Motor neuron (in vitro differentiated cells): ENCODE data around the gene ZNF101. TPM values are rescaled to one million over a fixed set of nuclear protein-coding genes. Genes with fewer than 3 reads are reported as not detected.
"Not testable (repeated sequence)": the region's sequence is repeated elsewhere in the genome, so short reads cannot be mapped to it uniquely, and the experiment has no call there.

Source experiments
- ATAC-seq, 8 experiments: fragments of 200-7000 bp; cut with Tn5 transposase; replicated peaks in 6 of 8; 2 replicates each; pipeline ENCODE4 v1.8.0; 2021; ENCODE audit warnings: mild to moderate bottlenecking in 8 of 8, moderate library complexity in 8 of 8
- H3K27ac ChIP-seq, 2 donors: fragments of 250-450 bp; sonication (Bioruptor Pico); 2 replicates each; pipeline ENCODE4 v1.9.0; 2021; ENCODE audit warnings: antibody characterized with exemption in 2 of 2, mild to moderate bottlenecking in 2 of 2, moderate library complexity in 1 of 2
- H3K4me1 ChIP-seq, 2 donors: fragments of 250-450 bp; sonication (Bioruptor Pico); replicated peaks in 1 of 2; 2 replicates each; pipeline ENCODE4 v1.6.1; 2021; ENCODE audit warnings: antibody characterized with exemption in 2 of 2, mild to moderate bottlenecking in 2 of 2, moderate library complexity in 1 of 2
- H3K4me3 ChIP-seq, 5 donors: fragments of 250-450 bp; sonication (Bioruptor Pico); 2 replicates each; pipeline ENCODE4 v1.9.0; 2021; ENCODE audit warnings: antibody characterized with exemption in 5 of 5, mild to moderate bottlenecking in 5 of 5, moderate library complexity in 4 of 5
- WGBS, 10 experiments: fragments of 450-650 bp; shearing (Covaris generic); methylation state at CpG; one replicate each; pipeline ENCODE4 v1.0.0; 2022; 5-methylcytosine and 5-hydroxymethylcytosine counted together
- in situ Hi-C, 9 experiments: fragments of 400-800 bp; cut with MboI; loops; one replicate each; pipeline ENCODE4 v1.15.0; 2021; ENCODE audit warnings: low sequenced_read_pairs in 9 of 9, low pct_unique_long_range_greater_than_20kb in 2 of 9; ENCODE audit not compliant: unreplicated experiment in 9 of 9
- total RNA-seq, 8 experiments: library from RNA; unstranded; fragments of 300-600 nt; gene quantifications; 2 replicates each; pipeline versions ENCODE4 v1.2.3 to v1.2.4, GENCODE V29; 2022

Gene ZNF101
- total RNA-seq, 8 experiments from 2014 or later = 5.5 to 10.8 (median 8.1) TPM

DNA sequence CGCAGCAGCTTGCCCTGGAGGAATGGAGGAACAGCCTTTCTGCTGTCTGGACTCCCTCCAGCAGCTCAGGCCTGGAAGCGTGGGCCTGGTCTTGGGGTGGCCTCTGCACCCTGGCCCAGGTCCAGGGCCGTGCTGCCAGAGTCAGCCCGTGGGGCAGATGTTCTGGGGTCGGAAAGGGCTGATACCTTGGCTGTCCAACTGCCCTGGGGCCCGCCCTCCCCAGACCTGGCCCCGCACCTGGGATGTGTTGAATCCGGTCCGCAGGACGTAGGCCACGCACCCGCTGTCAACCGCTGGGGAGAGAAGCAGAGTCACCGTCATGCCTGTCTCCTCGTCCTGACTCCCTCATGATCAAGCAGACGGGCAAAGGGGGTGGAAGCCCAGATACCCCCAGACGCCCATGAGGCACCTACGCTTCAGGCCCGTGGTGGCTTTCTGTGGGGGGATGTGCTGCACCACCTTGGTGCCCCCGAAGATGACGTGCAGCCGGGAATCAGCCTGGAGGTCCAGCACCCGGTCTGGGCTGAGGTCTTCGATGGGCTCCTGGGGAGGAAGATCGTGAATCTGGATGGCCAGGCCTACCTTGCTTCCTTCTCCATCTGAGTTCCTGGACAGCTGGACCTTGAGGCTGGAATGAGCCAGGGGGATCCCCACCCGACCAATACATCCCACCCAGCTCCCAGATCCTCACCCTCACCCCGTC, 12.8 kb upstream of the ZNF101 start:
- in situ Hi-C loops = no loop called here
- Histone ChIP-seq H3K27ac (no peak overlapping the region), H3K4me3 (no peak overlapping the region), H3K4me1 (no peaks in the 10 kb centered on the region)
- ATAC-seq = peak in 1 of 8 experiments; percentile 8
- WGBS, 10 experiments = 60 to 100% (median 92%) methylated on average over 1 to 15 of the region's 27 CpGs; no CpG with 5 or more reads in 5 of the 10 experiments

DNA sequence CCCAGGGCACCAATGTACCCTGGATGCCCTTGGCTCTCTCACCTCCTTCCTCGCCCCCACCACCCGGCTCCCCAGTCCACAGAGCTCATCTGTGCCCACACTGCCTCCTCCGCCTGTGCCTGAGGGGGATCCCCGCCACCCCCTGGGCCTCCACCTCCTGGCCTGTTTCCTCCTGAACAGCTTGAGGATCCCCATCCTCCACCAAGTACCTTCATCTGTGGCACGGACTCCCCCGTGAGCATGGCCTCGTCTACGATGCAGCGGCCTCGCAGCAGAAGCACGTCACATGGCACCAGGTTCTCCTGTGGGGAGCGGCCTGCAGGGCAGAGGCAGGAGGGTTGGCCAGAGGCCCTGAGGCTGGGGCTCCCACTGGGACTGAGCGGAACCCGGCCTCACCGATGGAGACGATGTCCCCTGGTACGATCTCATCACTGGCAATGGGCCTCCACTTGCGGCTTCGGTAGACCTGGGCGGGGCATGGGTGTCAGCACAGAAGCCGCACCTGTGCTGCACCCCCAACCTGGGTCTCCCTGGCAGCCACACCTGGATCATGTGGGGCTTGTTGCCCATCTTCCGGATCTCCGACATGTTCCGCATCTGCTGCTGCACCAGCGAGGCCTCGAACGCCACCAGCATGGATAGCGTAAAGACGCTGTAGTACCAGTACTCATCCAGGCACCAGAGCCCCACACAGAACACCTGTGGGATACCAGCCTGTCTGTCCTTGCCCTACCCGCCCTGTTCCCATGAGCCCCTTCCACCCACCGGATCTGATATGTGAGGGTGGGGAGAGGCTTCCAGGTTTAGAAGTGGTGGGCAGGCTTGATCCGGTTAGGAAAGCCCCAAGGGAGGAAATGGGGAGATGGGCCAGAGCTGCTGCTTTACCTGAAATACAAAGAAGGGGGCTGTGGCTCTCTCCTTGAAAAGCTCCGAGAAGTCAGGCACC, 11.9 kb upstream of the ZNF101 start:
- in situ Hi-C loops = no loop called here
- peak in 1 of 8 experiments; percentile 9 for ATAC-seq
- Histone ChIP-seq H3K4me1 (peaks cover 0 to 1% of the 10 kb centered on the region in 2 donors), H3K4me3 (no peak overlapping the region), H3K27ac (no peak overlapping the region)
- 96 to 100% (median 98%) methylated on average over 3 to 9 of the region's 33 CpGs; no CpG with 5 or more reads in 5 of the 10 experiments for WGBS, 10 experiments

DNA sequence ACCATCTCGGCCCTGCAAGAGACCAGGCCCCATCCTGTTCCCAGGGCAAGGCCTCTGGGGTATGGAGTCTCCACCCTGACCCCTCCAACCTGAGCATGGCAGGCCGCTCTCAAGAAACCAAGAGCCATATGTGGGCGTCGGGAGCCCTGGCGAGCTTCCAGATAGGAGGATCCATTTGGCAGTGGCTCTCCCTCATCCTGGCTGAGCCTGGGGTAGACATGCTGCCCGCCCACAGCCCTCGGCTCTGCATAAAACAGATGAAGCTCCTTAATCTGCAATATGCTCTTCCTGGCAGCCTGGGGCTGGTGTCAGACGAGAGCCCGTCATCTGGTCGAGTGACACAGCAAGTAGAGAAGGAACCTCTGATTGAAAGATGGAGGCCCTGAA, 11.2 kb upstream of the ZNF101 start:
- Histone ChIP-seq H3K4me3 (no peak overlapping the region), H3K4me1 (peaks cover 6 to 8% of the 10 kb centered on the region in 2 donors), H3K27ac (no peak overlapping the region)
- in situ Hi-C loops = no loop called here
- 0 to 96% (median 49%) methylated on average over 1 to 7 of the region's 10 CpGs; no CpG with 5 or more reads in 4 of the 10 experiments for WGBS, 10 experiments
- peak in 3 of 8 experiments; percentile 97 to 98 (median 97) for ATAC-seq

DNA sequence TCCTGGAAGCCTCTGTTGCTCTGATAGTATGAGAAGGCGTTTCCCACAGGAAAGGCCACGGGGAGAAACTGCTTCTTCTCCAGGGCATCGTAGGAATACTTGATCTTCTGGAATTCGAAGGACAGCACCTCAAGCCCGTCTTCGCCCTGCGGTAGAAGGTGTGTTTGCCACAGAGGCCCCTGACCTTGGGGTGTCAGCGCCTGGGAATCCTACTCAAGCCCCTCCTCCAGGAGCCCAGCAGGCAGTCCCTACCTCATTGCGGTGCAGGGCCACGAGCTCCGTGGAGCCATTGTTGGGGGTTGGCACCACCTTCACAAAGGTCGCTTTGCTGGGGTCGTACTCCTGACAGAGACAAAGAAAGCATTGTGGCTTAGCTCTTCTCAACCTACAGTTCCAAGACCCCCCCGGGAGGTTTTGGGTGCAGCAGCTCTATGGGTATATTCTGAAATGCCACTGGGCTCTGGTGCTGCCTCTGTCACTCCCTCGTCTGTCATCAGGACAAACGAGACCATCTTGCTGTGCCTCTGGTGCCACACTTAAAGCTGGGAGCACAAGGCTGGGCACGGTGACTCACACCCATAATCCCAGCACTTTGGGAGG, 8.9 kb upstream of the ZNF101 start:
- in situ Hi-C loops = no loop called here
- Histone ChIP-seq H3K4me3 (no peak overlapping the region), H3K27ac (no peak overlapping the region), H3K4me1 (peaks cover 10 to 12% of the 10 kb centered on the region in 2 donors)
- ATAC-seq = no peak
- WGBS, 10 experiments = 50 to 100% (median 96%) methylated on average over 2 to 10 of the region's 17 CpGs; no CpG with 5 or more reads in 3 of the 10 experiments

DNA sequence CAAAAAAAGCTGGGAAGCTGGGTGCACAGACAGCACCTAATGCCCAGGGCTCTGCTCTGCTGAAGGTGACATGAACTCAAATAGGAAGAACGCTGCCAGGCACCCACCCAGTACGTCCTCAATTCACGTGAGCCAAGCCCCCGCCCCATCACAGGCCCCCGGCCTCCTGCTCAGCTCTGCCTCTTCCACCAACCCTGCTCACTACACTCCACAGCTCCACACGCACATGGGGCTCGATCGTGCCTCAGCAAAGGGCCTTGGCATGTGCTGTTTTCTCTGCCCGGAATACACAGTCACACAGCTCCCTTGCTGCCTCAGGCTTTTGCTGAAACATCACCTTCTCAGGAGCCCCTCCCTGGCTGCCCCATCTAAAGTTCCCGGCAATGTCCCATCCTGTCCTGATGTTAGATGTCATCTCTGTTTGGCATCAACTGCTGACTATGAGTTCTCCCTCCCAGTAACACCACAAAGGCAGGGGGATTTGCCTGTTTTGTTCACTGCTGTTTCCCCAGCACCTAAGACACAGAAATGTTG, 7.4 kb upstream of the ZNF101 start:
- in situ Hi-C loops = no loop called here
- no peak overlapping the region for H3K4me3 ChIP-seq
- whole genome bisulfite sequencing, 10 experiments = 69 to 100% (median 91%) methylated on average over 2 to 9 of the region's 10 CpGs; no CpG with 5 or more reads in 7 of the 10 experiments
- peaks cover 10 to 12% of the 10 kb centered on the region in 2 donors for H3K4me1 ChIP-seq
- no peak for ATAC-seq
- no peak overlapping the region for H3K27ac ChIP-seq

DNA sequence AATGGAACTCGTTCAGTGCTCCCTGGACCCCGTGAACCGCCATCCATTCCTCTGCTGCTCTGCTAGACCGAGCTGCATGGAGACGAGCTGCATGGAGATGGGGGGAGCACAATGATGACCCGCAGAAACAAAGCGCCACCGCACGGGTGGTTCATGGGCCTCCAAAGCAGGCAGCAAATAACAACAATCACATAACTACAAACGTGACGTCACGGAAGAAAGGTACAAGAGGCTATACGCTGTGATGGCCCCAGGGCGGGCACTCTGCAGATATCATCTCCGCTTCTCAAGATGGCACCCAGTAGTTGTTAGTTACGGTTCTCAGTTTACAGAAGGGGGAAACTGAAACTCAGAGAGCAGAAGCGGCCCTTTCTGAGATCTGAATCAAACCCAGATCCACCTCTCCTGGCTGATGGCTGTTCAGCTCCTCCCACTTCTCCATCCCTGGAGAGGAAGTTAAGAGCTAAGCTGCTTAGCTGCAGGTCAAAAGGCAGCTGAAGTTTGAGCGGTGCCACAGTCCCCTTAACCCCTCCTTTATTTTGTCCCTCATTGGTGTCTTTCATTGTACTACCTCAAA, 6.9 kb upstream of the ZNF101 start:
- WGBS, 10 experiments = 57 to 91% (median 75%) methylated on average over 1 to 10 of the region's 18 CpGs; no CpG with 5 or more reads in 4 of the 10 experiments
- H3K4me3 ChIP-seq = peak overlapping the region in 2 of 5 donors; percentile 68 to 95
- peaks cover 10 to 12% of the 10 kb centered on the region in 2 donors for H3K4me1 ChIP-seq
- no peak for ATAC-seq
- no peak overlapping the region for H3K27ac ChIP-seq
- in situ Hi-C loops = no loop called here

DNA sequence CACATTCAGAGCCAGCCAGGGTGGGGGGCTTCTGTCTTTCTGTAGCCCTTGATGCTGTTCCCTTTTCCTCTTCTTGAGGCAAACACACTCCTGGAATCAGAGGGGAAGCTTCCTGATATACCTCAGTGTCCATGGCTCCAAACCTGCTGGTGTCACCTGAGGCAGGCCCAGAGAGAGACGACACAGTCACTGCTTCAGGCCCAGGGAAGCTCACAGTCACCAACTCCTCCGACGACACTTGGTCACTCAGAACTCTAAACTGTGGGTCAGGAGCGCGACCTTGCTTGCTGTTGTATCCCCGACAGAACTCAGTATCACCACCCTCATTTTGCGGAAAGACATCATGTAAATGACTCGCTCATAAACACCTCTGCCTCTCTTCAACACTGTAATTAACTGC, 6.3 kb upstream of the ZNF101 start:
- 40 to 93% (median 73%) methylated on average over 1 to 4 of the region's 8 CpGs; no CpG with 5 or more reads in 4 of the 10 experiments for WGBS, 10 experiments
- Histone ChIP-seq H3K27ac (peak overlapping the region; percentile 95 to 97), H3K4me1 (peaks cover 10 to 12% of the 10 kb centered on the region in 2 donors), H3K4me3 (peak overlapping the region; percentile 68 to 96 (median 87))
- in situ Hi-C loops = no loop called here
- ATAC-seq = no peak

DNA sequence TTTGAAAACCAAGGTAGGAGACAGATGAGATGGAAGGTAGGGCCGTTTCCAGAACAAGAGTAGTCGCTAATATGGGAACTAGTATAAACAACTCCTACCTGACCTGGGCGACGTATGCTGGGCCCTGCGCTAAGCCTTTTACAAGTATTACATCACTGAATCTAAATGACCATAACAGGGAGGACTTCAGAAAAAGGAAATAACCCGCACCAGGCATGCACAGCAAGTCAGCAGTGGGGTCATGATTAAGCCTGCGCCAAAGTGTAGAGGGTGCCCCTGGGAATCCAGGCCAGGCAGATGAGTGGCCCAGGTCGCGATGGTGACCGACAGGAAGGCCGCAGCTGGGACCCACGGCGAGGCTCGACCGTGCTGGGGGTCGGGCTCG, 5.8 kb upstream of the ZNF101 start:
- WGBS, 10 experiments = 0 to 46% (median 28%) methylated on average over 1 to 9 of the region's 17 CpGs; no CpG with 5 or more reads in 3 of the 10 experiments
- Histone ChIP-seq H3K4me1 (peaks cover 10 to 12% of the 10 kb centered on the region in 2 donors), H3K4me3 (peak overlapping the region; percentile 68 to 96 (median 87)), H3K27ac (peak overlapping the region; percentile 95 to 97)
- in situ Hi-C loops = no loop called here
- ATAC-seq = peak in 2 of 8 experiments; percentile 6 to 8

DNA sequence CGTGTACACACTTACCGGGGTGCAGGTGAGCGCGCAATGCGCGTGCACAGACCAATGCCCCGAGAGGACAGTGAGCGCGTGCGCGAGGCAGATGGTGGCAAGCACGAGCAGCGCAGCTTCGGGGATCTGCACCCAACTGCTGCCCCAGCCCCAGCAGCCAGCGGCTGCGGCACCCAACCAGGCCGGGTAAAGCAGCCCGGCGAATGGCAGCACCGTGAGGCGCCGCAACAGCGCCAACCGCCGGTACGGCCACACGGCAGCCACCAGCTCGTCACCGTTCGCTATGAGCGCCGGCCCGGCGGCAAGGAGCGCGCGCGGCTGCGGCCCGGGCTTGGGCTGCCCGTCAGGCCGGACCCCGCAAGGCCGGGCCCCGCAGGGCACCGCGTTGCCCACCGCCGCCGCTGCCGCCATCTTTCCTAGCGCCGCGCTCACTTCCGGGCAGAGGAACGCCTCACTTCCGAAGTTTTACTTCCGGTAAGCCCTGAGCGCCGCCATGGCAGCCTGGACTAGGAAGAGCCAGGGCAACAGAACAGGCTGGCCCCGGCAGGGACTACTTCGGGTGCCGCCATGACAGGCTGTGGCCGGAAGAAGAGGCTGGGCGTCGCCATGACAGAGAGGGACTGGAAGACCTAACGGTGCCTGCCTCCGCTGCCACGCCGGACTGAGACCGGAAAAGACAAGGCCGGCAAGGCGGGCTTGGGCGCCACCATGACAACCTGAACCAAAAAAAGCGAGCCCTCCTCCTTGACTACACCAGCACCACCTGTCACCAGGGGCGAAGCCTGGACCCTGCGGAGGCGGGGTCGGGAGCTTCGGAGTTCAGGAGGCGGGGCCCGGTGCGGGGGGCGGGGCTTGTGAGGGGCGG, 5.2 kb upstream of the ZNF101 start, which contains the start of gene ATP13A1:
ATP13A1 (minus strand) TSS at position 421 of the 865 bp plus-strand sequence; CDS start at position 411, 10 bp downstream.
- Histone ChIP-seq H3K4me3 (peak within 1 kb of the TSS; percentile 68 to 96 (median 87)), H3K4me1 (peaks cover 10 to 14% of the 10 kb centered on the region in 2 donors), H3K27ac (peak within 1 kb of the TSS; percentile 95 to 97)
- in situ Hi-C loops = no loop called here
- ATAC-seq = peak; percentile 77 to 94 (median 93)
- 0% methylated on average over 1 to 12 of the region's 85 CpGs; no CpG with 5 or more reads in 5 of the 10 experiments for WGBS, 10 experiments

DNA sequence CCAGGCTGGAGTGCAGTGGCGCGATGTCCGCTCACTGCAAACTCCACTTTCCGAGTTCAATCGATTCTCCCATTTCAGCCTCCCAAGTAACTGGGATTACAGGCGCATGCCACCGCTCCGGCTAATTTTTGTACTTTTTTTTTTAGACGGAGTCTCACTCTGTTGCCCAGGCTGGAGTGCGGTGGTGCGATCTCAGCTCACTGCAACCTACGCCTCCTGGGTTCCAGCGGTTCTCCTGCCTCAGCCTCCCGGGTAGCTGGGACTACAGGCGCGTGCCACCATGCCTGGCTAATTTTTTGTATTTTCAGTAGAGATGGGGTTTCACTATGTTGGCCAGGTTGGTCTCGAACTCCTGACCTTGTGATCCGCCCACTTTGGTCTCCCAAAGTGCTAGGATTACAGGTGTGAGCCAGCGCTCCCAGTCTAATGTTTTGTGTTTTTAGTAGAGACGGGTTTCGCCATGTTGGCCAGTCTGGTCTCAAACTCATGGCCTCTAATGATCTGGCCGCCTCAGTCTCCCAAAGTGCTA, 3.2 kb upstream of the ZNF101 start:
- 87 to 98% (median 96%) methylated on average over 4 to 16 of the region's 22 CpGs for WGBS, 10 experiments
- ATAC-seq, in situ Hi-C loops, H3K4me3 ChIP-seq, H3K27ac ChIP-seq: not testable (repeated sequence)
- H3K4me1 ChIP-seq = peaks cover 10 to 14% of the 10 kb centered on the region in 2 donors

DNA sequence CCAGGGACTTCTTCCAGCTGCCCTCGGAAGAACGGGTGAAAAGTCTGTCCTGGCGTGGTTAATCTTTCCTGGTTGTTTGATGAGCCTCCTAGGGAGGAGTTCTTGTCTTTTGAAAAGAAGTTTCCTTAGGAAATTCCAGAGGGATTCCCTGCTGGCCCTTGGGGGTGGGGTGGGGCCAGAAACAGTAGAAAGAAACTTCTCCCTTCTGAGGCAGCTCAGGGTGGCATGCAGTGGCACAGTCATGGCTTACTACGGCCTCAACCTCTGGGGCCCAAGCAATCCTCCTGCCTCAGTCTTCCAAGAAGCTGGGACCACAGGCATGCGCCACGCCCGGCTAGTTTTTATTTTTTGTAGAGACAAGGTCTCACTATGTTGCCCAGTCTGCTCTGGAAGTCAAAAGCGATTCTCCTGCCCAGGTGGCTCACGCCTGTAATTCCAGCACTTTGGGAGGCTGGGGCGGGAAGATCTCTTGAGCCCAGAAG, 1.5 kb downstream of the ZNF101 start:
- WGBS, 10 experiments = 20 to 100% (median 79%) methylated on average over 1 to 8 of the region's 10 CpGs; no CpG with 5 or more reads in 1 of the 10 experiments
- H3K27ac ChIP-seq = no peak overlapping the region
- ATAC-seq = no peak
- H3K4me1 ChIP-seq = peaks cover 0 to 2% of the 10 kb centered on the region in 2 donors
- peak overlapping the region in 2 of 5 donors; percentile 83 to 86 for H3K4me3 ChIP-seq
- in situ Hi-C loops = no loop called here
